Cardiac ventricle fibroblast (primary cell): ENCODE measurements around the gene PAXIP1. TPM values are rescaled to one million over a fixed set of nuclear protein-coding genes. Genes with fewer than 3 reads are reported as not detected.

Experiments used
- total RNA-seq: library from RNA; depleted of rRNA; stranded (reverse); fragments of >200 nt; gene quantifications from 2 replicates; pipeline ENCODE4 v1.2.3, GENCODE V29; 2015

The PAXIP1 gene
- 6.6 and 7.1 TPM in 2 replicates for total RNA-seq

GRCh38 chr7:155003092-155003375 lies at the start of gene PAXIP1:
Gene PAXIP1 (minus strand): TSS chr7:155003124. CDS start chr7:155002929, 195 bp downstream.

Other genes with a start within 250 kb of the PAXIP1 start
- gene HTR5A, start 67.2 kb upstream of the PAXIP1 start, total RNA-seq: not detected in 2 replicates